Endometrium (tissue), 2 donors: ENCODE measurements around the gene HAO2.
"Not testable (repeated sequence)": the region's sequence is repeated elsewhere in the genome, so short reads cannot be mapped to it uniquely, and the experiment has no call there.

Experiments used
- FAIRE-seq: peaks from 2 replicates; lab custom pipeline; 2012; peaks lifted over from hg19 to GRCh38; lab: Jason Lieb, UNC
- donor health status: control.
- donor health status: control.

HAO2 gene

GRCh38 chr1:119368554-119368953 is at the start of gene HAO2:
TSS of gene HAO2 (plus strand) at chr1:119368785. CDS start at chr1:119381086, 12,301 bp downstream.
- FAIRE-seq, result no peak

- FAIRE-seq, result no peak
Measured at GRCh38 chr1:119320100-119320499, 48.5 kb upstream of the HAO2 start.

GRCh38 chr1:119321666-119322419 is 46.7 kb upstream of the HAO2 start:
- no peak for FAIRE-seq

GRCh38 chr1:119323216-119323982 is 45.2 kb upstream of the HAO2 start:
- FAIRE-seq, result no peak

GRCh38 chr1:119324198-119324597 is 44.4 kb upstream of the HAO2 start:
- no peak for FAIRE-seq

- no peak for FAIRE-seq
Measured at GRCh38 chr1:119326251-119326650, 42.3 kb upstream of the HAO2 start.

- no peak for FAIRE-seq
Measured at GRCh38 chr1:119327094-119327449, 41.5 kb upstream of the HAO2 start.

GRCh38 chr1:119327450-119328155 is 41.0 kb upstream of the HAO2 start:
- no peak for FAIRE-seq

- FAIRE-seq, result peak; percentile 43
Measured at GRCh38 chr1:119329541-119330461, 38.8 kb upstream of the HAO2 start.

- FAIRE-seq, result peak; percentile 74
Measured at GRCh38 chr1:119330466-119331189, 38.0 kb upstream of the HAO2 start.

- FAIRE-seq, result no peak
Measured at GRCh38 chr1:119331190-119331515, 37.4 kb upstream of the HAO2 start.

GRCh38 chr1:119331915-119332314 is 36.7 kb upstream of the HAO2 start:
- FAIRE-seq, result no peak

GRCh38 chr1:119332622-119333021 is 36.0 kb upstream of the HAO2 start:
- no peak for FAIRE-seq

GRCh38 chr1:119333163-119333896 is 35.3 kb upstream of the HAO2 start:
- FAIRE-seq, result no peak

GRCh38 chr1:119333897-119334250 is 34.7 kb upstream of the HAO2 start:
- not testable (repeated sequence) for FAIRE-seq

GRCh38 chr1:119336848-119337247 is 31.7 kb upstream of the HAO2 start:
- FAIRE-seq, result no peak

- no peak for FAIRE-seq
Measured at GRCh38 chr1:119338004-119338403, 30.6 kb upstream of the HAO2 start.

- no peak for FAIRE-seq
Measured at GRCh38 chr1:119338757-119339156, 29.8 kb upstream of the HAO2 start.

- no peak for FAIRE-seq
Measured at GRCh38 chr1:119340861-119341261, 27.7 kb upstream of the HAO2 start.

- FAIRE-seq, result no peak
Measured at GRCh38 chr1:119341372-119341947, 27.1 kb upstream of the HAO2 start.
